ENCODE results near the gene FGG.

Gene FGG

DNA sequence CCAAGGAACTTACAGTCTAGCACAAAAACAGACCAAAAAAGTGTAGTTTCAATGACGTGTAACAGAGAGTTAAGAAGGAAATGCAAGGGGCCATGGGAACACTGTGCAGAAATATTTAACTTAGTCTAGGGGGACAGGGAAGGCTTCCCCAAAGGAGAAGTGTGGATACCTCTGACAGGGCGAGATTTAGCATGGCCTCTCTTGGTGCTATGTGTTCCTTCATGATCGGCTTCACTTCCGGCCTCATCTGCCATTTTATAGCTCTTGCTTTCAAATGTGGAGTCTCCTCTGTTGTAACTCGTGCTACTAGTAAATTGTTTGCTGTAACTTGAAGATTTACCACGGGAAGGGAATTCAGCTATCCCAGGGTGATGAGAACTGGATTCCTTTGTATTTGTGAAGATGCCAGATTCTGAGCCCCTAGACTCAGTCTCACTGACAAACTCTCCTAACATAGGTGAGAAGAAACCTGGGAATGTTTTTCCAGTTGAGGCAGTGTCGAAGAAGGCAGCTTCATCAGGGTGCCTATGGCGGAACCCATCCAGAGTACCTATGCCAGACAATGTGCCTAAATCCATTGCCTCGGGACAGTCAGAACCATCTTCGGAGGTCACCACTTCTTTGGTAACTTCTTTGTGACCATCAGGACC, 27.0 kb downstream of the FGG start:
- no peak for DNase-seq

DNA sequence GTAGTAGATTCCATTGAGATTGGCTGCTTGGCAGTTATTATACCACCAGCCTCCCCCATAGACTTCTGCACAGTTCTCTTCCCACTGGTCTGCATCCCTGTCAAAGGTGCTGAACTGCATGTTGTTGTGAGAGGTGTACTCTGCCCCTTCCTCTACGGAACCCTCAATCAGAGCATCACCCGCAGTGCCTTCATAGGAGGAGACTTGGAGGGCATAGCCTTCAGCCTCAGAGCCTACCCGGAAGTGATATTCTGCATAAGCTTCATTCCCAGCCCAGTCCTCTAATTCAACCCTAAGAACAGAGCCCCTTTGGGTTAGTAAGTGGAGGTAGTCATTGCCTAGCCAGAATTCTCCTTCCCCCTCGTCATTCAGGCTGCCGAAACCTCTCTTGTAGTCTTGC, 28.2 kb downstream of the FGG start:
- DNase-seq = no peak

DNA sequence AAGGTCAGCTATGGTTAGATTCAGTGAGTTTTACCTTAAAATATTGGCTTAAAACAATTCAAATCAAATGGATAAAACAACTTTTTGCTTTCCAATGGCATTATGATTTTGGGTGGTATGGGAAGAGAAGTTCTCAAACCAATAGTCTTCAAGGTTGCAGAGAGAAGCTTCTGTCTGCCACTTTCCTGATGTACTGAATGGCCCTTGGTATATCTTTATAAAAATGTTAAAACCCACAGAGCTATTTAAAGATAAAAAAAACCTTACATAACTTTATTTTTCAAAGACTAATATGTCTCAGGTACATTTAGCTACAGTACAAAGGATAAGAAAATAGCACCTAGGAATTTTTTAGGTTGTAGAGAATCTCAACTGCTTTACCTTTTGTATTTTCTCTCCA, 28.8 kb downstream of the FGG start:
- no peak for DNase-seq

DNA sequence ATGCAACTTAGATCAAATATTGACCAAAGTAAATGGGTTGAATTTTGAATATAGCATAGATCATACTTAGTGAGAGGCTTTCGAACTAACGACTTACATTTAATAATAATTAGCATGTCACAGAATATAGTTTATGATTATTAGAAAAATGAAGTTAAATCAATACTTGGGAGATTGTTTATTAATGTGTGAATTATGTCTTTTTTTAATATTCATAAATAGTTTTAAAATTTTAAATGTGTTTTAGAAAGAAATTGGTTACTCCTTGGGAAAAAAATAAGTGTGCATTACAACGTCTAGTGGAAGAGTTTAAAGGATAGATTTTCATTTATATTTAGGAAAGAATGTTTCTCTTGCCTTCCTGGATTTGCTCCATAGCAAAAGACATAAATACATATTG, 29.2 kb downstream of the FGG start:
- DNase-seq = no peak

DNA sequence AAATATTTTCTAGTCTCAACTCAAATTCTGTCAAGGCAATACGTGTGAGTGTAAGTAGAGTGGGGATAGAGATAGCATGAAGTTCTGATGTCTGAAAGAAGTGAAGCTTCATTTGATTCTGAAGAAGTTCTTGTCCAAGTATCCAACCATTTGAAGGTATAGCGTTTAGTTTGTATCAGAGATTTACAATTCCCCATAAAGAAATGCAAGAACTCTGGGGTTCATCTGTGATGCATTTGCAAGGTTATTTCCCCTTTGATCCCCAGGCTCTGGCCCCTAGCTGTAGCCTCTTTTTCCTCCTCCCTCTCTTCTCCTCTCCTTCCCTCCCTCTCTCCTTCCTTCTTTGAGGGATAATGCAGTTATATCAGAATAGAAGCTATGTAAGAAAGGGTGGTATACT, 29.7 kb downstream of the FGG start:
- DNase-seq = no peak

DNA sequence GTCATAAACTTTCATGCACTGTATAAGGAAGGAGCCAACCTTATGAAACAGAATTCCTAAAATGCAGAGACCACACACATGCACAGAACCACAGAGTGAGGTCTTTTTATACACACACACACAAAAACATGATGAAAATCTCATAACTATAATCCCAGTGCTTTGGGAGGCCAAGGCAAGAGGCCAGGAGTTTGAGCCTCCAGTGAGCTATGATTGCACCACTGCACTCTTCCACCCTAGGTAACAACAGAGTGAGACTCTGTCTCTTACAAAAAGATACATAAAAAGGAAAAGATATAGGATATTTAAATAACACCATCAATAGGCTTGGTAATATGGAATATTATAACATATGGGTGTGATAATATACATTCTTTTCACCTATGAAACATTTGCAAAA, 32.5 kb downstream of the FGG start:
- no peak for DNase-seq

DNA sequence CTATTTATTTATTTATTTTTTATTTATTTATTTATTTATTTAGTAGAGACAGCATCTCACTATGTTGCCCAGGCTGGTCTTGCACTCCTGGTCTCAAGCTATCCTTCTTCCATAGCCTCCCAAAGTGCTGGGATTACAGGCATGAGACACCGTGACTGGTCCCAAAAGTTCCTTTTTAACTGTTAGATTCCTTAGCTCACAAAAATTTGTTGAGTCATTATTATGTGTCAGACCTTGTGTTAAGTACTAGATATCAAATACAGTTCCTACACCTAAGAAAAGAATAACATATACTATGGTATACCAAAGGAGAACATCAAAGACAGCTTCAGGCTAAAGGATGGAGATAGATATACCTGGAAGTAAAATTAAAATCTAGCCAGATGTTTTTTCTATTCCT, 33.5 kb downstream of the FGG start:
- no peak for DNase-seq

DNA sequence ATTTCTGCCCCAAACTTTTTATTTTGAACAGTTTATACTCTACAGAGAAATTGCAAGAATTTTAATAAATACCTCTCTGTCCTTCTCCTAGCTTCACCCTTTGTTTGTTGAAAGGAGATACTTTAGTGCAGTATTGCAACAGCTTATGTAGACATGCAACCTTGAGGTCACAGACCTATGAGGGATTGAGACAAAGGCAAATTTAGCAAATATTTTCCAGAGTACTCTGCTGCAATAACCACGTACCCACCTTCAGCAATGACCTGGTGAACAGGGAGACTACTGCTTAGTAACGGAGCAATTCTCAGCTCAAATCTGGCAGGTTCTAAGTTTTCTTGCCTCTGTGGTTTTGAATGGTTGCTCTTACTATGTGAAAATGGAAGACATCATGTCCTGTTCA, 35.1 kb downstream of the FGG start:
- no peak for DNase-seq

DNA sequence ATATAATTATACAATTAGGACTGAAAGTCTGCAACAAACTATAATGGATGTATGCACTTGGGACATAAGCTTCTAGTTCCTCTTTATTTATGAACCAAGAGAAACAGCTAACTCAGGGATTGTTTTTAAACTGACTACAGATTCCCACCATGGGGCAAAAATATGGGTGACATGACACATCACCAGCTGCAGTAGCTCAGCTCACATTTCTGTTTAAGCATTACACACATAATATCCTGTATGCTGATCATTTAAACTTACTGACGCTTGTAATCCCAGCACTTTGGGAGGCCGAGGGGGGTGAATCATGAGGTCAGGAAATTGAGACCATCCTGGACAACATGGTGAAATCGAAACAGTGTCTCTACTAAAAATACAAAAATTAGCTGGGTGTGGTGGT, 38.1 kb downstream of the FGG start:
- no peak for DNase-seq

DNA sequence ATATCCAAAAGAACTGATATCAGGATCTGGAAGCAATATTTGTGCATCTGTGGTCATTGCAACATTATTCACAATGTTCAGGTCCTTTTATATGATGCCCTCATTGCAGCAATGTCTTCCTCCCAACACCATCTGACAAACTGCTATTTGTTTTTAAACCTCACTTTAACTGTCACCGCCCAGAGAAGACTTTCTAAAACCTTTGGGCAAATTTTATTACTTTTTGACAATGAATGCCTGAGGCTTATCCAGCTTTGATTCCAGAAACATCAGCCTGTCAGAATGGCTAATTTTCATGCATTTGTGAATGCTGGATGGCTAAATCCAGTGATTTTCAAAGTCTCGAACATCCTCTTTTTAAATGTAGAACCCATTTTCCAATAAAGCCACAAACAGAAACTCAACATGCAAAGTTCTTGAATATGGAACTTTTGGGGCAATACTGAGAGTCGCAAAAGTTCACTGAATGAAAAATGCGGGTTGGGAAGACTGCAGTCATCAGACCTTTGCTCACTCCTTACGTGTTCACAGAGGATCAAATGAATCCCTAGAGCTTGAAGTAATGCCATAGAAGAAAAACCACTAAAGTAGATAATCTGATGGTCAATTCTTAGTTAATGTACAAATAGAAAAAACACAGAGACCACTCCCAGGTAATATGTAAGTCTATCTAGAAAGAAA, 39.1 kb downstream of the FGG start:
- no peak for DNase-seq

DNA sequence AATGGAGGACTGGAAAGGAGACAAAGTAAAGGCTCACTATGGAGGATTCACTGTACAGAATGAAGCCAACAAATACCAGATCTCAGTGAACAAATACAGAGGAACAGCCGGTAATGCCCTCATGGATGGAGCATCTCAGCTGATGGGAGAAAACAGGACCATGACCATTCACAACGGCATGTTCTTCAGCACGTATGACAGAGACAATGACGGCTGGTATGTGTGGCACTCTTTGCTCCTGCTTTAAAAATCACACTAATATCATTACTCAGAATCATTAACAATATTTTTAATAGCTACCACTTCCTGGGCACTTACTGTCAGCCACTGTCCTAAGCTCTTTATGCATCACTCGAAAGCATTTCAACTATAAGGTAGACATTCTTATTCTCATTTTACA, 42.9 kb downstream of the FGG start:
- DNase-seq = no peak

DNA sequence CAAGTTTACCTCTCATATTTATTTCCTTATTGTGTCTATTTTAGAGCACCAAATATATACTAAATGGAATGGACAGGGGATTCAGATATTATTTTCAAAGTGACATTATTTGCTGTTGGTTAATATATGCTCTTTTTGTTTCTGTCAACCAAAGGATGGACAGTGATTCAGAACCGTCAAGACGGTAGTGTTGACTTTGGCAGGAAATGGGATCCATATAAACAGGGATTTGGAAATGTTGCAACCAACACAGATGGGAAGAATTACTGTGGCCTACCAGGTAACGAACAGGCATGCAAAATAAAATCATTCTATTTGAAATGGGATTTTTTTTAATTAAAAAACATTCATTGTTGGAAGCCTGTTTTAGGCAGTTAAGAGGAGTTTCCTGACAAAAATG, 43.4 kb downstream of the FGG start:
- no peak for DNase-seq

DNA sequence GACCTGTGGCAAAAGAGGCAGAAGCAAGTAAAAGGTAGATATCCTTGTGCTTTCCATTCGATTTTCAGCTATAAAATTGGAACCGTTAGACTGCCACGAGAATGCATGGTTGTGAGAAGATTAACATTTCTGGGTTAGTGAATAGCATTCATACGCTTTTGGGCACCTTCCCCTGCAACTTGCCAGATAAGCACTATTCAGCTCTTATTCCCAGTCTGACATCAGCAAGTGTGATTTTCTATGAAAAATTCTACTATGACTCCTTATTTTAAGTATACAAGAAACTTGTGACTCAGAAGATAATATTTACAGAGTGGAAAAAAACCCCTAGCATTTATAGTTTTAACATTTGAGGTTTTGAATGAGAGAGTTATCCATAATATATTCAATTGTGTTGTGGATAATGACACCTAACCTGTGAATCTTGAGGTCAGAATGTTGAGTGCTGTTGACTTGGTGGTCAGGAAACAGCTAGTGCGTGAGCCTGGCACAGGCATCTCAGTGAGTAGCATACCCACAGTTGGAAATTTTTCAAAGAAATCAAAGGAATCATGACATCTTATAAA, 45.7 kb downstream of the FGG start:
- no peak for DNase-seq

DNA sequence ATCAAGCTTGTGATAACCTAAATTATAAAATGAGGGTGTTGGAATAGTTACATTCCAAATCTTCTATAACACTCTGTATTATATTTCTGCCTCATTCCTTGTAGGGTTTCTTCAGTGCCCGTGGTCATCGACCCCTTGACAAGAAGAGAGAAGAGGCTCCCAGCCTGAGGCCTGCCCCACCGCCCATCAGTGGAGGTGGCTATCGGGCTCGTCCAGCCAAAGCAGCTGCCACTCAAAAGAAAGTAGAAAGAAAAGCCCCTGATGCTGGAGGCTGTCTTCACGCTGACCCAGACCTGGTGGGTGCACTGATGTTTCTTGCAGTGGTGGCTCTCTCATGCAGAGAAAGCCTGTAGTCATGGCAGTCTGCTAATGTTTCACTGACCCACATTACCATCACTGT, 46.8 kb downstream of the FGG start:
- no peak for DNase-seq

DNA sequence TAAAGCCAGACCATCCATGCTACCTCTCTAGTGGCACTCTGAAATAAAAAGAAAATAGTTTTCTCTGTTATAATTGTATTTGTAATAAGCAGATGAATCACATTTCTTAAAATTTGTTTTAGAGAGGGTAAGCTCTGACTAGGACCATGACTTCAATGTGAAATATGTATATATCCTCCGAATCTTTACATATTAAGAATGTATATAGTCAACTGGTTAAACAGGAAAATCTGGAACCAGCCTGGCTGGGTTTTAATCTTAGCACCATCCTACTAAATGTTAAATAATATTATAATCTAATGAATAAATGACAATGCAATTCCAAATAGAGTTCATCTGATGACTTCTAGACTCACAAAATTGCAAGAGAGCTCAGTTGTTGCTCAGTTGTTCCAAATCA, 48.1 kb downstream of the FGG start:
- no peak for DNase-seq

DNA sequence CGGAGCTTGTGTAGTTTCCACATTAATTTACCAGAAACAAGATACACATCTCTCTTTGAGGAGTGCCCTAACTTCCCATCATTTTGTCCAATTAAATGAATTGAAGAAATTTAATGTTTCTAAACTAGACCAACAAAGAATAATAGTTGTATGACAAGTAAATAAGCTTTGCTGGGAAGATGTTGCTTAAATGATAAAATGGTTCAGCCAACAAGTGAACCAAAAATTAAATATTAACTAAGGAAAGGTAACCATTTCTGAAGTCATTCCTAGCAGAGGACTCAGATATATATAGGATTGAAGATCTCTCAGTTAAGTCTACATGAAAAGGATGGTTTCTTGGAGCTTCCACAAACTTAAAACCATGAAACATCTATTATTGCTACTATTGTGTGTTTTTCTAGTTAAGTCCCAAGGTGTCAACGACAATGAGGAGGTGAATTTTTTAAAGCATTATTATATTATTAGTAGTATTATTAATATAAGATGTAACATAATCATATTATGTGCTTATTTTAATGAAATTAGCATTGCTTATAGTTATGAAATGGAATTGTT, 49.7 kb downstream of the FGG start, which contains the start of gene FGB:
FGB (plus strand) TSS at position 315 of the 558 bp plus-strand sequence; CDS start at position 323, 8 bp downstream.
- no peak for DNase-seq

DNA sequence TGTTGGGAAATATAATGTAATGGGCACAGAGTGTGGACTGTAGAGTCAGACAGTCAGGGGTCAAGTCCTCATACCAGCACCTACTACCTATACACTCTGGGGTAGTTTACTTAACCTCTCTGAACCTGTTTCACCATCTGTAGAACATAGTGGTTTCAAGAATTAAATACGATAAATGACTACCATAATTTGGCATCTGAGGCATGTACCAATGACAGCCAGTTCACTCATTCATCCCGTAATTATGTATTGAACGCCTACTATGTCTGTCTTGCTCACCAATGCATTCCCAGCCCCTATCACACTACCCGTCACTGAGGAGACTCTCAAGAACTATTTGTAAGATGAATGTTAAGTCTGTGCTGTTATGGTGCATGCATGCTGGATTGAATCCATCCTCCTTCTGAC, 51.6 kb downstream of the FGG start:
- DNase-seq = peak; percentile 81

DNA sequence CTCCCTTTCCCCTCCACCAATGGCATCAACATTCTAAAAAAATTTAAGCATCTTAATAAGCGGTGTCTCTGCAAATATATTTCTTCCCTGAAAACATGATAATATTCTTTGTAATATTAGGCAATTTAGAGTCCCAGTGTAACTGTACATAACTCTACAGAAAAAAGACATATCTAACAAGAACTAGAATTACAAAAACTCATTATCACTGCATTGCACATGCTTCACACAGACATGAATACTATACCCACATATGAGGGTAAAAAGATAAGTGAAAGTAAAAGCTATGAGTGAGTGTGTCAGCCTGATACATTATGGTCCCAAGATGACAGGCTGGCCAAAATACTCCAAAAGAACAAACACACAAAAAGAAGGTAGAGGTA, 52.0 kb downstream of the FGG start:
- no peak for DNase-seq

DNA sequence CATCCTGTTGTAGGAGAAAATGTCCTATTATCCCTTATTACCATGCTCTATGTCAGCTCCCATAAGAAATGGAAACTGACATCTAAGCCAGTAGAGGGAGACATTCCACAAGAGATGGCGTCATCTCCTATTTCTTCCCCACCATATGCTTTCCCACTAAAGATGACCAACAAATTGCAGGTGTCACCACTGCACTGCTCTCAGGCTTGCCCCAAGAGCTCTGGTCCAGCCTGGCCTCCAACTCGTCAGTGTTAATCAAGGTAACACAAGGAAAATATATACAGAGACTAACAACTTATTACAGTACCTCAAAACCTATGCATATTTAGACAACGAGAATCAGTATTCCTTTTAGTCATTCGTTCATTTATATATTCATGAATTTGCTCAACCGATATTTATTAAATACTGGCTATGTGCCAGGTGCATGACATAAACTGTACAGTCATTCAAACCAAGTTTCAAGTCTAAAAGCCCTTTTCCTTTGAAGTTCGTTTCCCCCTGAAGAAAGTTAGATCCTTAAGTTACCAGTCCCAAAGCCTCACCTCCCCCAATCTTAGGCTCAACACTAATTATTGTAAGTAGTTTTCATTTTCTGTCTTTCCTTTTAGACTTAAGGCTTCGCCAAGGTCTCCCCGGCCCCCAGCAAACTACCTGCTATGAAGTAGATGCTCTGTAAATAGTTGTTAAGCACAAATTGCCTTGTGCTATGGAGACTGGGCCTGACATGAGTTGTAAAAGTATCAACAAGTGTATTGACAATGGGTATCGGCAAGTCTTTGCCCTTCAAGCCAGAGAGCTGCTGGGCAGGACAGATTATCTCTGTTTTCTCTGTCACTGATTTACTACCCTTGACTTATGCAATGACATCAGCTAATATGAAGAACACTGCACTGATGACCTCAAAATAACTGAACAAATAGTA, 52.7 kb downstream of the FGG start:
- peak; percentile 50 for DNase-seq

DNA sequence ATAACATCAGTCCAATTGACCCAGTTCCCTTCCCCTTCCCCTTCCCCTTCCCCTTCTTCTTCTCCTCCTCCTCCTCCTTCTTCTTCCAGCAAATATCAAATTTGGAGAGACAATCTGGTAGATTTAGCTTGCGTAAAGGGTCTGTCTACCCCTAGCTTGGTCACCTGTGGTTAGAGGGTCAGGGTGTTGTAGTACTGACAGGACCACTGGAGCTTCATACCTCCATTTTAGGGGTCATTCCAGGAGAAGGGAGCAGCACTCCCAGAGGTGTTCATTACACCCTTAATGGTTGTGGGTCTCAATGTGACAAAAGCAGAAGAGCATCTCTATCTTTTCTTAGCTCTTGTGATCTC, 53.3 kb downstream of the FGG start:
- DNase-seq = no peak

Data from fibroblast of skin of abdomen (primary cell).